ES-I3 (cell line): Measurements from ENCODE around the gene ERVW-1.
"Not testable (repeated sequence)": the region's sequence is repeated elsewhere in the genome, so short reads cannot be mapped to it uniquely, and the experiment has no call there.

Experiments used
- H3K36me3 ChIP-seq: 2 replicates; pipeline ENCODE4 v1.6.1; 2013; ENCODE audit warnings: mild to moderate bottlenecking, low read length, control low read depth, moderate library complexity; ENCODE audit not compliant: insufficient read depth
- H3K4me1 ChIP-seq: 2 replicates; pipeline ENCODE4 v1.6.1; 2013; ENCODE audit warnings: mild to moderate bottlenecking, control low read depth, low read length; ENCODE audit not compliant: insufficient read depth
- H3K9ac ChIP-seq: 2 replicates; pipeline ENCODE4 v1.6.1; 2013; ENCODE audit warnings: low read depth, mild to moderate bottlenecking, low read length, moderate library complexity
- H3K9me3 ChIP-seq: 2 replicates; pipeline ENCODE4 v1.6.1; 2013; ENCODE audit warnings: mild to moderate bottlenecking, low read length, moderate library complexity; ENCODE audit not compliant: control insufficient read depth, insufficient read depth

Gene ERVW-1

DNA sequence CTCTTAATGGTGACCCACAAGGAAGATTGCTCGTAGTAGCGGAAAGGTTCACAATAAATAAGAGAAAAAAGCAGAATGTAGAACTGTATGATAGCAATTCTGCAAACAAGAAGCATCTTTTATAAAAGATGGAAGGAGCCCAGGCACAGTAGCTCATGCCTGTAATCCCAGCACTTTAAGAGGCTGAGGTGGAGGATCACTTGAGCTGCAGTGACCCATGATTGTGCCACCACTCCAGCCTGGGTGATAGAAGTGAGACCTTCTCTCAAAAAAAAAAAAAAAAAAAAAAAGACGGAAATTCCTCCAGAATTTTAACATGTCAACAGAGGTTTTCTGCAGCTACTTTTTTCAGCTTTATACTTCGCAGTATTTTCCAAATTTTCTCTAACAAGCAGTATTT is 17.2 kb downstream of the ERVW-1 start:
- H3K36me3 ChIP-seq, result peaks cover 11% of the 10 kb centered on the region
- H3K4me1 ChIP-seq, result 0 out of 2 replicates have a peak, but pooled peaks cover 4% of the 10 kb centered on the region
- H3K9ac ChIP-seq, result no peak overlapping the region
- H3K9me3 ChIP-seq, result no peaks in the 10 kb centered on the region

DNA sequence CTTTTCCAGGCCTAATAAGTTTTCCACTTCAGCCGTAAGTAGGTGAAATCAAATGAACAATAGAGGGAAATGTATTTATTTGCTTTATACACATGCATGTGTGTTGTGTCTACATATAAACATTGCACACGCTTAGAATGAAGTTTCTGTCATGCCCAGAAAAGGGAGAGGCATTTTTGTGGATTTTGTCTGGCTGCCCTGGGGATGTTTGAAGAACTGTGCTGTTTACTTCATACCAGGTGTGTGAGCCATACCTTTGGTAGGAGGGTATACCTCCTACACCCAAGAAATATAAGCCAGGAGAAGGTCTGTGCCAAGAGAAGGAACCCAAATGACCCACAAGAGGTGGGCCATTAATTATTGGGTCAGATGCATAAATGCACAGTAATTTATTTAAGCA is 17.6 kb downstream of the ERVW-1 start:
- Histone ChIP-seq H3K9ac (no peak overlapping the region), H3K9me3 (no peaks in the 10 kb centered on the region), H3K4me1 (0 out of 2 replicates have a peak, but pooled peaks cover 4% of the 10 kb centered on the region), H3K36me3 (peaks cover 14% of the 10 kb centered on the region)

DNA sequence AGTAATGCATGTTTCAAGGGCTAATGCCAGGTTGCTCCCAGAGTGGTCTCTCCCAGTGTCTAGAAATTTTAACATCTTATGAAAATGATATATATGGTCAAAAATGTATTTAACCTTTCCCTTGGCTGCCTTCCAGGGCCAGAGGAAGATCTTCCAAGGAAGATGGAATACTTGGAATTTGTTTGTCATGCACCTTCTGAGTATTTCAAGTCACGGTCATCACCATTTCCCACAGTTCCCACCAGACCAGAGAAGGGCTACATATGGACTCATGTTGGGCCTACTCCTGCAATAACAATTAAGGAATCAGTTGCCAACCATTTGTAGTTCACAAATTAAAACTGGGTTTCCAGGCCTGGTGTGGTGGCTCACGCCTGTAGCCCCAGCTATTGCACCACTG is 21.5 kb downstream of the ERVW-1 start:
- Histone ChIP-seq H3K9ac (no peak overlapping the region), H3K4me1 (0 out of 2 replicates have a peak, but pooled peaks cover 4% of the 10 kb centered on the region), H3K36me3 (peaks cover 37% of the 10 kb centered on the region), H3K9me3 (no peaks in the 10 kb centered on the region)

DNA sequence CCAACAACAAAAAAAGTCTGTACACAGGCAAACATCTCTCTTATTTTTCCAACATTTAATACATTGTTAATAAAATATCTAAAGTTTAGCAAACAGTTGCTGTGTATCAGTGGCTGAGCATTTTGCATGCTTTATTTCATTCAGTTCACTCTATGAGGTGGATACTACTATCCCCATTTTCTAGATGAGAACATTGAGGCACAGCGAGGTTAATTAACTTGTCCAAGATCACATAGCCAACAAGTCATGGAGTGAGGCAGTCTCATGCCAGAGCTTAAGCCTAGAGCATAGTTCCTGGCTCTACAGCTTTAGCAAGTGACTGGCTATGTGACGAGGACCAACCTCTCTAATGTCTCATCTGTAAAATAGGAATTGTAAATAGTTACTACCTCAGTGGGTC is 26.1 kb downstream of the ERVW-1 start:
- no peak overlapping the region for H3K9ac ChIP-seq
- H3K36me3 ChIP-seq, result peaks cover 48% of the 10 kb centered on the region

DNA sequence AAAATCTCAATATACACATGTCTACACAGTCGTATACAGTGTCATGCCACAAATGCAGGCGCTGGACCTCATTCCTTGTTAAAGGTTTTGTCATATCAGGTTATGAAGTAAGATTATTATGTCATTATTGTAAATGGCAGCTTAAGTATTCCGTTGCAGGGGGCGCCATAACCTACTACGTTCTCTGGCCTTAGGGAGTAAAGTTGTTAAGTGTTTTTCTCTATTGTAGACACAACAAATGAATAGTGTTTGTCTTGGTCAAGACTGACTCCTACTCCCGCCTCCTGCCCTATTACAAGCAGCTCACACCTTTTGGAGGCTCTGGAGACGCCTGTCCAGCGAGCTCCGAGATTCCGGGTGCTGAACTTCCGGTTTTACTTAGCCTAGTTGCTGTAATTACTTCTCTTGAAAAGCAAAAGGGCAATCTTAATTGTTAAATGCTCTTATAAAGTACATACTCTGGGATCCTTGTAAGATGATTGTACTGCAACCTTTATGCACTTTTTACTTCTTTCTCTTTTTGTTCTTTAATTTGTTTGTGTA is 29.5 kb downstream of the ERVW-1 start:
- Histone ChIP-seq H3K9me3 (no peaks in the 10 kb centered on the region), H3K4me1 (no peaks in the 10 kb centered on the region), H3K36me3 (peaks cover 22% of the 10 kb centered on the region), H3K9ac (peak overlapping the region; percentile 90)

More for the DNA sequence above, 26.1 kb downstream of the ERVW-1 start:
- Histone ChIP-seq H3K4me1 (no peaks in the 10 kb centered on the region), H3K9me3 (no peaks in the 10 kb centered on the region)

DNA sequence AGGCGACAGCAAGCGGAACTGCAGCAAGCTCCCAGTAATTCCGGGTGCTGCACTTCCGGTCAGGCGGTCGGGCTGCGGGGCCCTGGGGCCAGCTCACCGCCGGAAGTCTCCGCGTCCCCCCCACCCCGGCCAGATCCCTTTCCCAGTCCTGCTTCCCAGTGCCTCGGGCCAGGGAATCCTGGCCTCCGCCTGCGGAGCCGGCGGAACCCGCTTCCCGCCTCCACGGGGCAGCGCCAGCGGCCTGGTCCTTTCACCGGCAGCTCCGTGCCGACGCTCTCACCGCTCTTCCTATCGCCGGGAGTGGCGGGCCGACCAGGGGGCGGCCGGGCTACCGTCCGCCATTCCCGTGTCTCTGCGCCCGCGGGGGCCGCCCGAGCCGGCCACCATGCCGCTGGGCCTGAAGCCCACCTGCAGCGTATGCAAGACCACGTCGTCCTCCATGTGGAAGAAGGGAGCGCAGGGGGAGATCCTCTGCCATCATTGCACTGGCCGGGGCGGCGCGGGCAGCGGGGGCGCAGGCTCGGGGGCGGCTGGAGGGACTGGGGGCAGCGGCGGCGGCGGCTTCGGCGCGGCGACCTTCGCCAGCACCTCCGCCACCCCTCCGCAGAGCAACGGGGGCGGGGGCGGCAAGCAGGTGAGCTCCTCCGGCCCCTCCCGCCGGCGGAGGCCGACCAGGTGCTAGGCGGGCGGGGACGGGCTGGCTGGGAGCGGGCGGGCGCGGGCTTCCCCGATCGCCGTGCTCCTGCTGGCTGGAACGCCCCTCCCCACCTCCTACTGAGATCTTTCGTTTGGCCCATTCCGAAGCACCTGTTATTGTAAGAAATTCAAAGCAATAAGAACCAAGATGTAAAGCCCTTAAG is 30.2 kb downstream of the ERVW-1 start, which contains the start of gene GATAD1:
TSS of gene GATAD1 (plus strand) at position 138 of the 860 bp plus-strand sequence. CDS start at position 386, 248 bp downstream.
- peaks cover 18% of the 10 kb centered on the region for H3K36me3 ChIP-seq
- H3K9ac ChIP-seq, result peak within 1 kb of the TSS; percentile 90
- no peaks in the 10 kb centered on the region for H3K4me1 ChIP-seq
- no peaks in the 10 kb centered on the region for H3K9me3 ChIP-seq

DNA sequence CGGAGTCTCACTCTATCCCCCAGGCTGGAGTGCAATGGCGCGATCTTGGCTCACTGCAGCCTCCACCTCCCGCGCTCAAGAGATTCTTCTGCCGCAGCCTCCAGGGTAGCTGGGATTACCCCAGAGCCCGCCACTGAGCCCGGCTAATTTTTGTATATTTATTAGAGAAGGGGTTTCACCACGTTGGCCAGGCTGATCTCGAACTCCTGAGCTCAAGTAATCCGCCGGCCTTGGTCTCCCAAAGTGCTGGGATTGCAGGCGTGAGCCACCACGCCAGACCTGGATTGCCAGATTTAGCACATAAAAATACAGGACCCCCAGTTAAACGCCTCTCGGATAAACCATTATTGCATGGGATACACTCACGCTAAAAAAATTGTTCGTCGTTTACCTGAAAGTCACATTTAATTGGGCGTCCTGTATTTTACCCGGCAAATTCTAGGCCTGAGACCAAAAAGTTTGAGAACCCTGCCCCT is 30.8 kb downstream of the ERVW-1 start:
- Histone ChIP-seq H3K9me3 (no peaks in the 10 kb centered on the region), H3K4me1 (no peaks in the 10 kb centered on the region), H3K36me3 (peaks cover 18% of the 10 kb centered on the region), H3K9ac (peak overlapping the region; percentile 90)

DNA sequence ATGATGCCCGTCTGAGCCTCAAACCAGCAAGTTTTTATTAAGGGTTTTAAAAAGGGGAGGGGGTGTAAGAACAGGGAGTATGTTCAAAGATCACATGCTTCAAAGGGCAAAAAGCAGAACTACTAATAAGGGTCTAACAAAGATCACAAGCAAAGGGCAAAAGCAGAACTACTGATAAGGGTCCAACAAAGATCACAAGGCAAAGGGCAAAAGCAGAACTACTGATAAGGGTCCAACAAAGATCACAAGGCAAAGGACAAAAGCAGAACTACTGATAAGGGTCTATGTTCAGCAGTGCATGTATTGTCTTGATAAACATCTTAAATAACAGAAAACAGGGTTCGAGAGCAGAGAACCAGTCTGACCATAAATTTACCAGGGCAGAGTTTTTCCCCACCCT is 35.0 kb downstream of the ERVW-1 start:
- not testable (repeated sequence) for H3K4me1 ChIP-seq, H3K9me3 ChIP-seq, H3K9ac ChIP-seq, H3K36me3 ChIP-seq

DNA sequence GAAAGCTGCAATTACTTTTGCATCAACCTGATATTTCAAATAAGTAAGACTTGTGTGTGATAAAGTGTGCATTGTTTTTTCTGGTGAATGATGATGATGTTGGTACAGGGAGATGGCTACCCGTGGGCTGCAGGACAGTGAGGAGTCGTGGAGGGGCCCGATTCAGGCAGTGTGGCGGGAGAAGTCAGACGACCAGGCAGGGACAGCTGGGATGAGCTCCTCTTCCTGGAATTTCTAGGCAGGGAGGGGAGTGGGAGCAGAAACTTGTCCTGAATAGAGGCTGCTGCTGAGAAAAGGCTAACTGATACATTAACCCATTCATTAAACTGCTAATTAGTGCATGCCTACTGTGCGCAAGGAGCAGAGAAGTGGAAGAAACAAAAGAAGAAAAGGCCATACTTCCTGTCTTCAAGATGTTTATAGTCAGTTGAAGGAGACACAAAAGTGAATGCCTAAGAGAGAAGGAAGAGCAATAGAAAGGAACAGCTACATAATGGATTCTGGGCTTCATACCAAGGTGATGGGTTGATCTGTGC is 39.7 kb downstream of the ERVW-1 start:
- no peaks in the 10 kb centered on the region for H3K9me3 ChIP-seq
- no peaks in the 10 kb centered on the region for H3K36me3 ChIP-seq
- H3K4me1 ChIP-seq, result peaks cover 5% of the 10 kb centered on the region; the same call in 1 of the 2 replicates
- H3K9ac ChIP-seq, result no peak overlapping the region

DNA sequence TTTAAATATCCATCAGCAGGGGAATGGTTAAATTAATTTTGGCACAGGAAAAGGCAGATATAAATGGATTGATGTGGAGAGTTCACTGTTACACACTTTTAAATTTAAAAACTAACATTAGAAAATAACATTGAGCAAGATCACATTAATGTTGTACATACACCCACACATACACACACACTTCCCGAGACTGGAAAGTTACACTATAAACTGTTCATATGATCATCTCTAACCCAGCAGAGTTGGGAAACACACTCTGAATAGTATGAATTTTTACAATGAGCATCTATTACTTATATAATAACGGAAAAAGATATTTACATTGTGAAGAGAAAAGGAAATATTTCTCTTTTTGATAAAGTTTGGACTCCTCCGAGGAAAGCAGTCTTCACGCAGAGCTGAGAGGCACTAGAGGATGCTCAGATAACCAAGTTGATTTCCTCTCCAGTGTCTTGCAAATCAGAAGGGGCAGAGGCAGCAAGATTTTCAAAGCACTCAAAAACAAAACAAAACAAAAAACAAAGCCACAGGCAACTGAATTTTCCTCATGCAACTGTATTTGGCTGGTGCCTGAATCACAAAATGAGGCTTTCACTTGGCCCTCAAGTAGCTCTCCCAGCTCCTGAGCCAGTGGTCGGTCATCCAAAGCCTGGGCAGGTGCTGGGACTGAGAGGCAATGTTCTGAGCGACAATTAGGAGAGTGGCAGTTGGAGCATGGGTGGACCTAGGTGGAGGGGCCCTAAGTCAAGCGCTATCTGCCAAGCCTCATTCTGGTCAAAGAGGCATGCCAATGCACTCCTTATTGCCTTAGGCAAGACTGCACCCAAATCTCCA is 40.9 kb downstream of the ERVW-1 start:
- no peaks in the 10 kb centered on the region for H3K36me3 ChIP-seq
- H3K4me1 ChIP-seq, result peaks cover 5% of the 10 kb centered on the region; the same call in 1 of the 2 replicates
- no peaks in the 10 kb centered on the region for H3K9me3 ChIP-seq
- no peak overlapping the region for H3K9ac ChIP-seq

DNA sequence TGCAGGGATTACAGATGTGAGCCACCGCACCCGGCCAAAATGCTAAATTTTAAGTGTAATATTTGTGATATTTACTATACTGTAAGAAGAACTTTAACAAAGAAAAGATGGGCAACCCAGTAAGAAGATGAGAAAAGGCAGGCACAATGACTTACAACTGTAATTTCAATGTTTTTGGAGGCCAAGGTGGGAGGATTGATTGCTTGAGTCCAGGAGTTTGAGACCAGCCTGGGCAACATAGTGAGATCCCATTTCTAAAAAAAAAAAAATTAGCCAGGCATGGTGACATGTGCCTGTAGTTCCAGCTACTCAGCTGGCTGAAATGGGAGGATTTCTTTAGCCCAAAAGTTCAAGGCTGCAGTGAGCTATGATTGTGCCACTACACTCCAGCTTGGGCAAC is 42.2 kb downstream of the ERVW-1 start:
- H3K4me1 ChIP-seq, result peaks cover 5% of the 10 kb centered on the region; the same call in 1 of the 2 replicates
- H3K36me3 ChIP-seq, result no peaks in the 10 kb centered on the region
- H3K9ac ChIP-seq, result no peak overlapping the region
- H3K9me3 ChIP-seq, result no peaks in the 10 kb centered on the region

DNA sequence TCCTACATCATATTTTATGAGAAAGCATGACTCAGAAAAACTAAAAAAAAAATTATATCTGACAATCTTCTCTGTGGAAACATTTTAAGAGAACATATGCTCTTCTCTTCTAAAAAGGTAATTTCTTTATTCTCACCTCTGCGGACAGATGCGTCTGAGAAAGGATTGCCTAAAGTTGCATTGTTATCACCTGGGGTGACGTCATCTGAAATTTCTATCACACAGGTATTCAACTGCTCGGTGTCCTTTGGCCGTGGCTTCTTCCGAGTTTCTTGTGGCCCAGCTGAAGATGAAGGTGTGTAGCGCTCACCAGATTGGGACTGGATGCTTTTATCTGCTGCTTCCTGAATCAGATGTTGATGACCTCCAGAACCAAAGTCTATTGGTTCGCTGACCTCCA is 44.7 kb downstream of the ERVW-1 start:
- H3K9me3 ChIP-seq, result no peaks in the 10 kb centered on the region
- H3K9ac ChIP-seq, result no peak overlapping the region
- H3K36me3 ChIP-seq, result no peaks in the 10 kb centered on the region
- H3K4me1 ChIP-seq, result peaks cover 5% of the 10 kb centered on the region; the same call in 1 of the 2 replicates

DNA sequence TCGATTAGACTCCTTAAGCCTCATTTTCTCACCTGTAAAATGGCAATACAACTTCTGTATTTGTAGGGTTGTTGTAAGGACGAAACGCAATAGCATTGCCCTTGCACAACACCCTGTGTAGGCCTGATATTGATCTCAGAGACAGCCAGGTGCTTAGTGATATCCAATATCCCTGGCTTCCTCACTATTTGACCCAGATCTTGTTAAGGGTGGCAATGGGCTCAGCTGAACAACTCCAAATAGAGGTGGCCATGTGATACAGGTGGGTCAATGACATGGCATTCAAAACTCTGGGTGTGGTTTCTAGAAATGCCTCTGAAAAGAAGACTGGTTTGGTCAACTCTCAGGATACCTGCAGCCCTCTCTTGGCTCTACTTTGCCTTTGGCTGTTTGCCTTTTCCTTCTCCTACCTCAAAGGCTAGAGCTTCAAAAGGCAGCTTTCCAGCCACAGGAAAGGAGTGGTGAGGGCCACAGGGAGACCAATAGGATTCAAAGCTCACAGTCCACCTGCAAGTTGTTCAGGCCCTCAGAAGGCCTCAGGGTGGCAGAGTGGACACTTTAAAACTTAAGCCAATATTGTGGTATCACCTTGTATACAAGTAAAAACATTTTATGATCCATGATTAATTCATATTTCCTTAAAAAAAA is 45.3 kb downstream of the ERVW-1 start:
- Histone ChIP-seq H3K36me3 (no peaks in the 10 kb centered on the region), H3K4me1 (peaks cover 4% of the 10 kb centered on the region; the same call in 1 of the 2 replicates), H3K9me3 (no peaks in the 10 kb centered on the region), H3K9ac (no peak overlapping the region)
